ENCODE data around the gene WDR90.
A peak's percentile ranks its signal among the peaks of the same experiment; 100 is the strongest.
"Not testable (repeated sequence)": the region's sequence is repeated elsewhere in the genome, so short reads cannot be mapped to it uniquely, and the experiment has no call there.

Gene WDR90

GRCh38 chr16:689175-689897, 40.2 kb downstream of the WDR90 start:
- DNase-seq (ENCODE audit: low read depth in 2 of 2) = no peak

- not testable (repeated sequence) for DNase-seq (ENCODE audit: low read depth in 2 of 2)
Observed at GRCh38 chr16:691242-691641, 42.1 kb downstream of the WDR90 start.

DNA sequence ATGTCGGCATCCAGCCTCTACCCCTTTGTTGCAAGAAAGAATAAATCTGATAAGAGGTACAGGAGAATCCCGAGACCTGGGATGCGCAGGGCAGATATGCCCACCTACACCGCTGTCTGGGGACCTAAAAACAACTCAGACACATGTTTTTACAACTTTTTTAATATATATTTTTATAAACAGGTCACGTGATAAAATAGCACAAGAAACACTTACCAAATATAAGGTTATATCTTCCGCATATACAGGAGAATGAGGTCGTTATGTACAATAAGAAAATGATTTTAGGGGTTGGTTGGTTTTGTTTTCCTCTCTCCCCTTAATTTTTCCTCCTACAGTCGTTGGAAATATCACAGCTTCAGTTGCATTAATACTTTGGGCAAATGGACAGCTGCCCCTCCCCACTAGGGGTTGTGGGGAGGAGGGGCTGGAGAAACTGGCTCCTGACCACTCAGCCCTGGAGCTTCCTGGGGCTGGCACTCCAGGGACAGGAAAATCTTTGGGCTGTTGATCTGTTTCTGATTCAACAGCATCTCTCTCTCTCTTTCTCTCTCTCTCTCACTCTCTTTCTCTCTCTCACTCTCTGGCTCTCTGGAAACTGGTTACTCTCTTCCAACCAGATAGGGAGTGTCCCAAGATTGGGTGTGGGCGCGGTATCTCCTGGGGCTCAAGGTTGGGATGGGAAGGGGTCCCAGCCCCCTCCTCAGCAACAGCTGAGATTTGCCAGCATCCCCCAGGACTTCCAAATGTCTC, 43.4 kb downstream of the WDR90 start:
- DNase-seq (ENCODE audit: low read depth in 2 of 2) = no peak

DNA sequence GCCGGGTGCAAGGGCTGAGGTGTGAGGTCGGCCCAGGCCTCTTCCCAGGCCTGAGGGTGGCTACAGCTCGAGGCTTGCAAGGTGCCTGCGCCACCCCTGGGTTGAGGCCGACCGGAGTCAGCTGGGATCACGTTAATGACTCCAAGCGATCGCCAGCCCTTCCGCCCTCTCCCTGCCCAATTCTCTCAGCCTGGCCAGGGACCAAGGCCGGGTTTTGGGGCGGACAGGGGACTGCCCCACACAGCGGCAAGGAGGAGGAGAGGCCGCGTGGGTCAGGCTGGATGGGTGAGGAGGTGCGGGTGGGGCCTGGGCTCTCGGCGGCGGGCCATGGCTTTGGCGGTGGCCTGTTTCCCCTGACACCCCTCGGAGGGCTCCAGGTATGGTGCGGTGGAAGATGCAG, 44.2 kb downstream of the WDR90 start:
- no peak for DNase-seq (ENCODE audit: low read depth in 2 of 2)

GRCh38 chr16:693766-694165, 44.6 kb downstream of the WDR90 start:
- no peak for DNase-seq (ENCODE audit: low read depth in 2 of 2)

GRCh38 chr16:694187-694862, 45.2 kb downstream of the WDR90 start:
- DNase-seq (ENCODE audit: low read depth in 2 of 2) = no peak

- no peak for DNase-seq (ENCODE audit: low read depth in 2 of 2)
Observed at GRCh38 chr16:694863-695354, 45.7 kb downstream of the WDR90 start.

DNA sequence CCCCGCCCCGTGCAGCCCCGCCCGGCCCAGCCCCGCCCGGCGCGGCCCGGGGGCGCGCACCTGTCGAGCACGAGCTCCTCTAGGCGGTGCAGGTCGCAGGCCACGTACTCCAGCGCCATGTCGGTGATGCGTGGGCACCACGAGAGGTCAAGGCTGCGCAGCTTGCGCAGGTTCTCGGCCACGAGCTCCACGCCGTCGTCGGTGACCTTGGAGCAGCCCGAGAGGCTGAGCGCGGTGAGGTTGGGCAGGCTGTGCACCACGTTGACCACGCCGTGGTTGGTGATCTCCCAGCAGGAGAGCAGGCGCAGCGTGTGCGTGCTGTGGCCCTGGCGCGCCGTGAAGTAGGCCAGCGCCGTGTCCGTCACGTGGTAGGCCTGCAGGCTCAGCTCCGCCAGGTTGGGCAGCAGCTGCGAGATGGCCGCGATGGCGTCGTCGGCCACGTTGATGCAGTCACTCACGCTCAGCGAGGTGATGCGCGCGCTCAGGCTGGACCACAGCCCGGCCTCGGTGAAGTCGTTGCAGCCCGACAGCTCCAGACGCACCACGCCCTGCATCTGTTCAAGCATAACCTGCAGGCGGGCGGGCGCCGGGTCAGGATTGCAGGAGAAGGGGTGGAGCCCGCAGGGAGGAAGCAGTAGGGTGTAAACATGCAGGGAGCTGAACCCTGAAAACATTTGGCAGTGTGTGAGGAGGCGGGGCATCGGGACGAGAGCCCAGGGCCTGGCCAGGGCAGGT, 46.4 kb downstream of the WDR90 start:
- peak in 1 of 2 donors; percentile 58 for DNase-seq (ENCODE audit: low read depth in 2 of 2)

DNA sequence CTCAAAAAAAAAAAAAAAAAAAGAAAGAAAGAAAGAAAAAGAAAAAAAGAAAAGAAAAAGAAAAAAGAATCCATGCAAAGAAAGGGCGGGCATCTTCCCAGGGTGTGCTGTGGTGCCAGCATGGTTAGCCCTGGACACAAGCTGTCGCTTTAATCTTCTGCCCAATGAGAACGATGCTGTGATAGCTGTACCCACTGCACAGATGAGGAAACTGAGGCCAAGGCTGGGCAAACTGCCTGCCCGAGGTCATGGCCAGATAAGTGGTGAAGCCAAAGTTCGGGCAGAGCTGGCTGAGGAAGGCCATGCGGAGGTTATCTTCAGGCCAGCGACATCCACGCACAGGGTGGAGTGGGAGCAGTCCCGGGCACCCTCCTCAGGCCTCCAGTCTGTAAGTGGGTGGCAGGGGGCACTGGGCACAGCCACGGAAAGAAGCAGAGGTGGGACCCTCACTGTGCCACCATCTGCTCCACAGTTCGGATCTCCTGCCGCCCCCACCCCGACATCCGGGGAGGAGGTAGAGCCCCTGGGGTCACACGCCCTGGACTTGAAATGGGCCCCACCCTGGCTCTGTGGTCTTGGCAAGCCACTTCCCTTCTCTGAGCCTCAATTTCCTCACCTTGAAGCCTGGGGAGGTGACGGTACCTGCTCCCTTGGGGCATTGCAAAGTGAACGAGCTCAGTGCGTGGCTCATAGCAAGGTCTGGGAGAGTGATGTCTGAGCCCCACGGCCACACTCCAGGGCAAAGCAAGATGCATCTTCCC, 49.9 kb downstream of the WDR90 start:
- no peak for DNase-seq (ENCODE audit: low read depth in 2 of 2)

- DNase-seq (ENCODE audit: low read depth in 2 of 2) = no peak
Observed at GRCh38 chr16:700684-701584, 51.8 kb downstream of the WDR90 start.

DNA sequence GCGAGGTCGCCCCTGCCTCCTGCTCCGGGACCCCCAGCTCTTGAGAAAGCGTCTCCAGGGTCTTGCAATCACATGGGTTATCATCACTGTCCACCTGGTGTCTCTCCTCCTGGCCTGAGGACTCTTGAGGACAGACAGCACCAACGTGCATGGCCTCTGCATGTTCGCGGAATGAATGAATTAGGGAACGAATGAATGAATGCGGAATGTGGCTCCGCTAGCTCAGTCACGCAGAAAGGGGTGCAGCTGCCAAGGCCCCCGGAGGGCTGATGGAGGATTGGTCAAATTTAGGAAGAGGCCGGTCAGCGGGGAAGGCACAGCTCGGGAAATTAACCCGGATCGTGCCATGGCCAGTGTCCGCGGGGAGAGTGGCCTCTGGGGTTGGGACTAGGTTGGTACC, 53.2 kb downstream of the WDR90 start:
- DNase-seq (ENCODE audit: low read depth in 2 of 2) = no peak

DNA sequence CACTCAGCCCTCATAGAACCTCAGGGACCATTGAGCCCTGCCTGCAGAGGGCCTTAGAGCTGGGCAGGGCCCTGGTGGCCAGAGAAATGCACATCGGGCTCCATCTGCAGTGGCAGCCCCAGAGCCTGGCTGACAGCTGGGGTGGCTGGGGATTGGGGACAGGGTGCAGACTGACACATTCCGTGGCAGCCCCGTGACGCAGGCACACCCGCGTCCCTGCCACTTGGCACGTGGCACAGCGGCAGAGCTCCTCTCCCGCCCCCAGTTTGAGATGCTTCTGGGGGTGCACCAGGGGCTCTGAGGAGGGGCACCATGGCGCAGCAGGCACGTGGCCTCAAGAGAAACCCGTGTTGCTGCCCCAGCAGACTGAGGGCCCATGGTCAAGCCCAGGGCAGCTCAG, 54.2 kb downstream of the WDR90 start:
- no peak for DNase-seq (ENCODE audit: low read depth in 2 of 2)

DNA sequence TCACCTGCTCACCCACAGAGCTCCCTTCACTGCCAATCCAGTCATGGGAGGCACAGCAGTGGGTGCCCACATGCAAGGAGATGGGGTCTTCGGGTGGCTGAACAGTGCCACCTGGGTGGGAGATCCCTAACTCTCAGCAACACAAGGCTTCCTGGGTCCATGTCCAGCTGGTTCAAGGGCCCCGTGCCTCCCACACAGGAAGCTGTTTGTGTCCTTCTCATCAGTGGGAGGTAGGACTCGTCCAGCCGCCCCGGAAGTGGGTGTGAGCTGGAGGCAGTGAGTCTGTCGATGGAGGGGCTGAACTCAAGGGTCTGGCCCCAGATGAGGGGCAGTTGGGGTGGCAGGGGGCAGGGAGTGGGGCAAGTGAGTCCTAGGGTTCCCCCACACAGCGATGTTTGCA, 54.9 kb downstream of the WDR90 start:
- DNase-seq (ENCODE audit: low read depth in 2 of 2) = no peak

- DNase-seq (ENCODE audit: low read depth in 2 of 2) = no peak
Observed at GRCh38 chr16:704552-705380, 55.6 kb downstream of the WDR90 start.

- DNase-seq (ENCODE audit: low read depth in 2 of 2) = no peak
Observed at GRCh38 chr16:705431-706188, 56.4 kb downstream of the WDR90 start, which contains the start of gene FBXL16. Gene FBXL16 (minus strand): TSS chr16:705801. CDS start chr16:697405, 8,396 bp downstream.

- DNase-seq (ENCODE audit: low read depth in 2 of 2) = no peak
Observed at GRCh38 chr16:706189-707061, 57.3 kb downstream of the WDR90 start.

GRCh38 chr16:707062-707538, 57.9 kb downstream of the WDR90 start:
- no peak for DNase-seq (ENCODE audit: low read depth in 2 of 2)
